CD4-positive, alpha-beta T cell treated with Interleukin-4 for 4 hours (primary cell): ENCODE data around the gene RNPEP.
"Not testable (repeated sequence)": the region's sequence is repeated elsewhere in the genome, so short reads cannot be mapped to it uniquely, and the experiment has no call there.

Source experiments
- DNase-seq: peaks from one replicate; pipeline ENCODE4 v3.0.0-alpha.2; 2020

Gene RNPEP

GRCh38 chr1:202012544-202013478 lies 30.4 kb downstream of the RNPEP start:
- DNase-seq: no peak

GRCh38 chr1:202013603-202014002 lies 31.2 kb downstream of the RNPEP start:
- DNase-seq: no peak

DNA sequence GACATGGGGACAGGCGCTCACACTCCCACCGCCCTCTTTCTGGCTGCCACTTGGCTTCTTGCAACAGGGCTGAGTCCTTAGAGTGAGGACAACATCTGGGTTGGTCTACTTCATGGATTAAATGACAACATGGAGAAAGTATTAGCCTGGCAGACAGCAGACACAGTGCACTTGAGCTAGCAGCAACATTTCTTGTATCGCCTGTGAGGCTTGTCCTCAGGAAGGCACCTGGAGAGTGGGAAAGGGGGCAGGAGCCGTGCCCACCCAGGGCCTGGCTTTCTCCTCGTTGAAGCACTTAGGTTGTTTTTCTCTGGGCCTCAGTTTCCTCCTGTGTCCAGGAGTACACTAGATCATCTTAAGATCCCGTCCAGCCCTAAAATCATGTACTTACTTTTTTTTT lies 31.6 kb downstream of the RNPEP start:
- DNase-seq: no peak

GRCh38 chr1:202014915-202015661 lies 32.6 kb downstream of the RNPEP start:
- no peak for DNase-seq

- no peak for DNase-seq
Measured at GRCh38 chr1:202015662-202015937, 33.2 kb downstream of the RNPEP start.

GRCh38 chr1:202016022-202016810 lies 33.8 kb downstream of the RNPEP start:
- no peak for DNase-seq

DNA sequence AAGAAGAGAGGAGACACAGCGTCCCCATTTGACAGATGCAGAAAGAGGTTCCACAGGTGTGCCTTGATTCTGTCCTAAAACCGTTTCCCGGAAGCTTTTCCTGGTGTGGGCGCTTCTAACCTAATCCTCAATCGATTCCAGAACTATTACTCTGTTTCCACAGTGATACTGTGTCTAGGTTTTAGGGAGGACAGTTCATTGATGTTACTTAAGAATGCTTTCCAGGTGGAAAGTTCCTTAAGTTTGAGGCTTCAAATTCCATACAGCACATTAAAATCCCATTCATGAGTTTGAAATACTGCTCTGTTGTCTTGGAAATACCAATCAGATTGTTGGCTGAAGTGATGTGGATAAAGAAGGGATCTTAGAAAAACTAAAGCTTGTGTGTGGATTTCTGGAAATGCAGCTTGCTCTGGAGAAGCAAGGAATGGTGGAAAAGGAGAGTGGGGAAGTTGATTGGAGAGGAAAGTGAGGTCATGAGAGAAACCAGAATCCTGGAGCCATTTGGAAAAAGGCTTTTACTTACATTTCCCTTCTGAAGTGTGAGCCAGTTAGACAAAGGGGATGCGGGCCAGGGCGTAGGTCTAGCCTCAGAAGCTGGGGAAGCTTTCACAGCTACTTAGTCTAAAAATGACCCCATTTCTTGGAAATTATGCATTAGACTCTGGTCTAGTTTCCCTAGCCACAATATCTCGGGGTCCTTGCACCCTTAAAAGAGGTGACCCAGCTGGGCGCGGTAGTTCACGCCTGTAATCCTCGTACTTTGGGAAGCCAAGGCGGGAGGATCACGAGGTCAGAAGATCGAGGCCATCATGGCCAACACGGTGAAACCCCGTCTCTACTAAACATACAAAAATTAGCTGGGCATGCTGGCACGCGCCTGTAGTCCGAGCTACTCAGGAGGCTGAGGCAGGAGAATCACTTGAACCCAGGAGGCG lies 34.6 kb downstream of the RNPEP start:
- no peak for DNase-seq

DNA sequence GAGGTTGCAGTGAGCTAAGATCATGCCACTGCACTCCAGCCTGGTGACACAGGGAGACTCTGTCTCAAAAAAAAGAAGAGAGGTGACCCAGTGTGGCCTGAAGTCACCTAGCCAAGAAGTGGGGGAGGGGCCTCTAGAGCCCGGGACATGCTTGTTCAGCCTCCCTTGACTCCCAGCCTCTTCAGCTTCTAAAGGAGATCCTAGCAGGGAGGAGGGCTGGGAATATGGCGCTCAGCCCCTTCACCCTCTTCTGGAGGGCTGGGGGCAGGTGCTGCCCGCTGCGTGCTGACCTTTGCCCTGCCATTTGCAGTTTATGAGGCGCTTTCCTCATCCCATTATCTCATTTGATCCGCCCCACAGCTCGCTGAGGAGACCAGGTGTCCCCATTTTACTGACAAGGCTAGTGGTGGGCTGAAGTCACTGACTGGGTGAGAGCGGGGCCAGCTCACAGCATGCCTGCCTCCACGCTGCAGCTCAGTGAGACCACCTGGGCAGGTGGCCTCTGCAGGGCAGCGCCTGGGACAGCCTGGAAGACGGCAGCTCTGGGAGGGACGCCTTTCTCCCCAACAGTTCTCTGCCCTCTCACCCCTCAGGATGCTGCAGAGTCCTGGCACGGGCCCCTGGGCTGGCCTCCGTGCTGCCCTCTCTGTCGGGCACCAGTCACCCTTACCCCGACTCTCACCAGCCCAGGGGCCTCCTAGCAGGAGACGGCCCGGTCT lies 35.5 kb downstream of the RNPEP start:
- no peak for DNase-seq

GRCh38 chr1:202018468-202019234 lies 36.2 kb downstream of the RNPEP start:
- DNase-seq: no peak

- not testable (repeated sequence) for DNase-seq
Measured at GRCh38 chr1:202019235-202019558, 36.7 kb downstream of the RNPEP start.

GRCh38 chr1:202023001-202023433 lies 40.6 kb downstream of the RNPEP start:
- DNase-seq: no peak

- no peak for DNase-seq
Measured at GRCh38 chr1:202029171-202029665, 46.8 kb downstream of the RNPEP start.

GRCh38 chr1:202029727-202030126 lies 47.3 kb downstream of the RNPEP start:
- DNase-seq: no peak

DNA sequence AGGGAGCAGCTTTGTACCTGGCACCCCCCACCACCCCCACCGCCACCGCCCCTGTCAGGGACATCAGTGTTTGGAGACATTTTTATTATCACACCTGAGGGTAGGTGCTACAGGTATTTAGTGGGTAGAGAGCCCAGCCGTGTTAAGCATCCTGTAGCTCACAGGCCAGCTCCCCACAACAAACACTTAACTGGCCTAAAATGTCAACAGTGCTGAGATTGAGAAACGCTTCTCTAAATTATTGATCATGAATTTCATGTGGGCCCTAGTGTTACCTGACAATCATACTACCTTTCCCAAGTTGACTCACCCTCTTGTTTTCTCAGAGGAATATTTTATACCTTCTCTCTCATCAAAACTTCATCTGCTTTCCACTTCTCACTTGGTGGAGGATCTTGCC lies 49.3 kb downstream of the RNPEP start:
- no peak for DNase-seq

- DNase-seq: no peak
Measured at GRCh38 chr1:202034149-202034682, 51.8 kb downstream of the RNPEP start.

GRCh38 chr1:202034683-202035462 lies 52.4 kb downstream of the RNPEP start:
- DNase-seq: no peak

GRCh38 chr1:202036595-202037387 lies 54.3 kb downstream of the RNPEP start:
- no peak for DNase-seq

GRCh38 chr1:202037706-202038296 lies 55.4 kb downstream of the RNPEP start:
- no peak for DNase-seq
